ENCODE results near the gene GDPD2. TPM values are rescaled to one million over a fixed set of nuclear protein-coding genes. Genes with fewer than 3 reads are reported as not detected.

The GDPD2 gene
- total and polyA plus RNA-seq, 2 donors from 2014 or later, result 2.5 to 7.0 TPM

DNA sequence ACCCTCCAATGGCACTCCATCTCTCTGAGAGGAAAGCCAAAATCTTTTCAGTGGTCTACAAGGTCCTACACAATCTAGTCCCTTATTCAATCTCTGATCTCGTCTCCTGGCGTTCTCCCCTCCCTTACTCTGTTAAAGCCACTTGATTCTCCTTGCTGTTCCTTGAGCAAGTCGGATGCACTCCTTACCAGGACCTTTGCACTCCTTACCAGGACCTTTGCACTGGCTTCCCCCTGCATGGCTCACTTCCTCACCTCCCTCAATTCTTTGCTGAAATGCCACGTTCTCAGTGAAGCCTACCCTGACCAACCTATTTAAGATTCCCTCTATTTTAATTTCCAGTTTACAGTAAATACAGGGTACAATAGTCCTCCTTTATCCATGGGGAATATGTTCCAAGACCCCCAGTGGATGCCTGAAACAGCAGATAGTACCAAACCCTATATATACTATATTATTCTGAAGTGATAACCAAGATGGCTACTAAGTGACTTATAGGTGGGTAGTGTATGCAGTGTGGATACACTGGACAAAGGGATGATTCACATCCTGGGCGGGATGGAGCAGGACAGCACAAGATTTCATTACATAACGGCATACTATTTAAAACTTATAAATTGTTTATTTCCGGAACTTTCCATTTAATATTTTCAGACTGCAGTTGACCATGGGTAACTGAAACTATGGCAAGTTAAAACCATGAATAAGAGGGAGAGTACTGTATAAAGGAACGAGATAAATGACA is 15.0 kb downstream of the GDPD2 start:
- TF ChIP-seq, protein P1, sequence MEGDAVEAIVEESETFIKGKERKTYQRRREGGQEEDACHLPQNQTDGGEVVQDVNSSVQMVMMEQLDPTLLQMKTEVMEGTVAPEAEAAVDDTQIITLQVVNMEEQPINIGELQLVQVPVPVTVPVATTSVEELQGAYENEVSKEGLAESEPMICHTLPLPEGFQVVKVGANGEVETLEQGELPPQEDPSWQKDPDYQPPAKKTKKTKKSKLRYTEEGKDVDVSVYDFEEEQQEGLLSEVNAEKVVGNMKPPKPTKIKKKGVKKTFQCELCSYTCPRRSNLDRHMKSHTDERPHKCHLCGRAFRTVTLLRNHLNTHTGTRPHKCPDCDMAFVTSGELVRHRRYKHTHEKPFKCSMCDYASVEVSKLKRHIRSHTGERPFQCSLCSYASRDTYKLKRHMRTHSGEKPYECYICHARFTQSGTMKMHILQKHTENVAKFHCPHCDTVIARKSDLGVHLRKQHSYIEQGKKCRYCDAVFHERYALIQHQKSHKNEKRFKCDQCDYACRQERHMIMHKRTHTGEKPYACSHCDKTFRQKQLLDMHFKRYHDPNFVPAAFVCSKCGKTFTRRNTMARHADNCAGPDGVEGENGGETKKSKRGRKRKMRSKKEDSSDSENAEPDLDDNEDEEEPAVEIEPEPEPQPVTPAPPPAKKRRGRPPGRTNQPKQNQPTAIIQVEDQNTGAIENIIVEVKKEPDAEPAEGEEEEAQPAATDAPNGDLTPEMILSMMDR (IDR thresholded peaks at IDR 0.05; ENCODE audit: borderline replicate concordance, extremely low read depth, insufficient read depth), result no peak
- FAIRE-seq, result no peak
- DNase-seq, result no peak
- H3K4me1 ChIP-seq (ENCODE audit: control insufficient read depth in 2 of 3, insufficient read depth in 2 of 3, low read depth in 1 of 3, low read length in 3 of 3), result peaks cover 0 to 2% (median 0%) of the 10 kb centered on the region in 3 donors
- H3K36me3 ChIP-seq (ENCODE audit: control insufficient read depth in 2 of 3, insufficient read depth in 3 of 3, low read length in 3 of 3), result no peaks in the 10 kb centered on the region
- no peak overlapping the region for H3K9ac ChIP-seq (ENCODE audit: low read length in 3 of 3)
- H3K27ac ChIP-seq (ENCODE audit: low read depth in 2 of 2, low read length in 2 of 2), result no peak overlapping the region
- intact Hi-C loops (cut with DNase I), result no loop called here
- no peaks in the 10 kb centered on the region for H3K9me3 ChIP-seq (ENCODE audit: control insufficient read depth in 2 of 3, insufficient read depth in 1 of 3, low read length in 3 of 3)
- no peak overlapping the region for H3K4me3 ChIP-seq (ENCODE audit: low read length in 3 of 3)
- peaks cover 2% of the 10 kb centered on the region for H3K27me3 ChIP-seq (ENCODE audit: control insufficient read depth, insufficient read depth, low read length)

DNA sequence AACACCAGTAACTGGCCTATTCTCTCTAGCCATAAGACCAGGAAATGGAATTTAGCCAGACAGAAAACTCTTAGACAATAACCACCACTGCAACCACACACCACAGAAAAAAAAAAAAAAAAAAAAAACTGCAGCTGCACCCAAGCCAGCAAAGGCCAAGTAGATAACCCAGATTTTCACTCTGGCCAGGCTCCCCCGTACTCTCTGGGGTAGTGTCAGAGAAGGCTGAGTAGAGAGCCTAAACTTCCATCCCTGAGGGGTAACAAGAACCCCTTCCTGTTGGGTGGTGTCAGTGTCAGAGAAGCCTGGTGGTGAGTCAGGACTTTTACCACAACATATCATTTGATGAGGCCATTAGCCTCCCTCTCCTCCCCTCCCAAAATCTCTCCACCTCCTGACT is 15.9 kb downstream of the GDPD2 start:
- H3K9me3 ChIP-seq (ENCODE audit: control insufficient read depth in 2 of 3, insufficient read depth in 1 of 3, low read length in 3 of 3), result no peaks in the 10 kb centered on the region
- H3K36me3 ChIP-seq (ENCODE audit: control insufficient read depth in 2 of 3, insufficient read depth in 3 of 3, low read length in 3 of 3), result no peaks in the 10 kb centered on the region
- H3K4me3 ChIP-seq (ENCODE audit: low read length in 3 of 3), result no peak overlapping the region
- DNase-seq, result no peak
- H3K27ac ChIP-seq (ENCODE audit: low read depth in 2 of 2, low read length in 2 of 2), result no peak overlapping the region
- no peak for FAIRE-seq
- peaks cover 2% of the 10 kb centered on the region for H3K27me3 ChIP-seq (ENCODE audit: control insufficient read depth, insufficient read depth, low read length)
- H3K4me1 ChIP-seq (ENCODE audit: control insufficient read depth in 2 of 3, insufficient read depth in 2 of 3, low read depth in 1 of 3, low read length in 3 of 3), result peaks cover 0 to 2% (median 0%) of the 10 kb centered on the region in 3 donors
- intact Hi-C loops (cut with DNase I), result no loop called here
- H3K9ac ChIP-seq (ENCODE audit: low read length in 3 of 3), result no peak overlapping the region
- TF ChIP-seq, protein P1 (IDR thresholded peaks at IDR 0.05; ENCODE audit: borderline replicate concordance, extremely low read depth, insufficient read depth), result no peak

DNA sequence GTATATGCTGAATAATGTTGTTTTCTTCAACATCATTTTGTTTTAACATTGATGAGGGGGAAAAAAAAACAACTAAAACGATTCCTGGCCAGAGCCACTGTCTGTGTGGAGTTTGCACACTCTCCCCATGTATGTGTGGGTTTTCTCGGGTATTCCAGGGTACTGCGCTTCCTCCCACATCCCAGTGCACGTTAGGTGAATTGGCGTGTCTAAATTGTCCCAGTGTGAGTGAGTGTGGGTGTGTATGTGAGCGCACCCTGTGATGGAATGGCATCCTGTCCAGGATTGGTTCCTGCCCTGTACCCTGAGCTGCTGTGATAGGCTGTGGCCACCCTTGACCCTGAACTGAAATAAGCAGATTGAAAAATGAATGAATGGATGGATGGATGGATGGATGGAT is 19.1 kb downstream of the GDPD2 start:
- H3K4me1 ChIP-seq (ENCODE audit: control insufficient read depth in 2 of 3, insufficient read depth in 2 of 3, low read depth in 1 of 3, low read length in 3 of 3), result no peaks in the 10 kb centered on the region
- DNase-seq (no peak), FAIRE-seq (no peak)
- no peak overlapping the region for H3K9ac ChIP-seq (ENCODE audit: low read length in 3 of 3)
- TF ChIP-seq, protein P1 (IDR thresholded peaks at IDR 0.05; ENCODE audit: borderline replicate concordance, extremely low read depth, insufficient read depth), result no peak
- H3K27me3 ChIP-seq (ENCODE audit: control insufficient read depth, insufficient read depth, low read length), result peaks cover 2% of the 10 kb centered on the region
- H3K9me3 ChIP-seq (ENCODE audit: control insufficient read depth in 2 of 3, insufficient read depth in 1 of 3, low read length in 3 of 3), result no peaks in the 10 kb centered on the region
- H3K36me3 ChIP-seq (ENCODE audit: control insufficient read depth in 2 of 3, insufficient read depth in 3 of 3, low read length in 3 of 3), result no peaks in the 10 kb centered on the region
- intact Hi-C loops (cut with DNase I), result no loop called here
- no peak overlapping the region for H3K4me3 ChIP-seq (ENCODE audit: low read length in 3 of 3)
- H3K27ac ChIP-seq (ENCODE audit: low read depth in 2 of 2, low read length in 2 of 2), result no peak overlapping the region

Measured in kidney (tissue), 14 donors.